GM19035 (cell line): Measurements from ENCODE around the gene RNF31.

ENCODE experiments used
- ATAC-seq: cut with Tn5 transposase; IDR thresholded peaks from one replicate; pipeline ENCODE4 v1.9.1; 2021; ENCODE audit not compliant: unreplicated experiment

RNF31 gene

DNA sequence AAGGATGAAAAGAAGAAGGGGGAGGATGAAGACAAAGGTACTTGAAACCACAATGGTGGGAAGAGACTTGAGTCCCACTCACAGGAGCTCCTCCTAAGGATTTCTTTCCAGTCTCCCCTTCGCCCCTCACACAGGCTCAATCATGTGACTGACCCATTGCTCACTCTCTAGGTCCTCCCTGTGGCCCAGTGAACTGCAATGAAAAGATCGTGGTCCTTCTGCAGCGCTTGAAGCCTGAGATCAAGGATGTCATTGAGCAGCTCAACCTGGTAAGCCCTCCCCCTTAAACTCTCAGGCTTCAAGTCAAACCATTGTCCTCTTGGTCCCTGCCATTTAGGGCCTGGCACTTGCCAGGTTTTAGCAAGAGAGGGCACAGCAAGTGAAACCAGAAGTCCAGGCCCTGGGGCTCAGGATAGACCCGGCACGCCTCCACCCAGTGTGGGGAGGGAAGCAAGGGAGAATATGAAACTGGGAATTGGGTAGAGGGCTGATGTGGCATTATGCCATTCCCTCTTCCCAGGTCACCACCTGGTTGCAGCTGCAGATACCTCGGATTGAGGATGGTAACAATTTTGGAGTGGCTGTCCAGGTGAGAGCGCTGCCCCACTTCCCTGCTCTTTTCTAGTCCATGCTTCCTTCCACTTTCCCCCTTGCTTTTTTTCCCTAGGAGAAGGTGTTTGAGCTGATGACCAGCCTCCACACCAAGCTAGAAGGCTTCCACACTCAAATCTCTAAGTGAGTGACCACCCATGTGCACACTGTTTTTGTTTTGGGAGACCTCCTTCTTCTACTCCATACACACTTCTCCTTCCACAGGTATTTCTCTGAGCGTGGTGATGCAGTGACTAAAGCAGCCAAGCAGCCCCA is 9.5 kb upstream of the RNF31 start:
- no peak for ATAC-seq

DNA sequence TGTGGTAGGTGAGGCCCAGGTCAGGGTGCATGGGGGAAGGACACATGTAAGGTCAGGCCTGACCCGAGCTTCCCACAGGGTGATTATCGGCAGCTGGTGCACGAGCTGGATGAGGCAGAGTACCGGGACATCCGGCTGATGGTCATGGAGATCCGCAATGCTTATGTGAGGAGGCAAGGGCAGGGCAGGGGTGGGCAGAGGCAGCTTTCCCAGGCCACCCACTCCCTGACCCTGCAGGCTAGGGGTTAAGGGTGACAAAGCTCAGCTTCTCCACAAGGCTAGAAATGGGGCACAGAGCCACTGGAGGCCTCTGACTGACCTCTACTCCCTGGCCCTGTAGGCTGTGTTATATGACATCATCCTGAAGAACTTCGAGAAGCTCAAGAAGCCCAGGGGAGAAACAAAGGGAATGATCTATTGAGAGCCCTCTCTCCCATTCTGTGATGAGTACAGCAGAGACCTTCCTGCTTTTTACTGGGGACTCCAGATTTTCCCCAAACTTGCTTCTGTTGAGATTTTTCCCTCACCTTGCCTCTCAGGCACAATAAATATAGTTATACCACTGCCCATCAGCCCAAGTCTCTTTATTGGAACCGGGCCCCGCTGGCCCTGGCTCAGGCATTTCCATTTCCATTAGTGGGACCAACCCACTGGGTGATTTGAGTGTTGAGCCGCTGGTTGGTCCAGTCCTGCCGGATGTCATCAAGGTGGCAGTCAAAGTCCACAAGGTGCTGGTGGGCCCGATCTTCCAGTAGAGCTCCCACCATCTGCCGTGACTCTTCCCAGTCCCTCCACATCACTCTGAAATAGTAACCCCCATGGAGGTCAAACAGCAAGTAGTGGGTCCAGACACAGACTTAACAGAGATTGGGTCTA is 8.7 kb upstream of the RNF31 start:
- ATAC-seq, result no peak

DNA sequence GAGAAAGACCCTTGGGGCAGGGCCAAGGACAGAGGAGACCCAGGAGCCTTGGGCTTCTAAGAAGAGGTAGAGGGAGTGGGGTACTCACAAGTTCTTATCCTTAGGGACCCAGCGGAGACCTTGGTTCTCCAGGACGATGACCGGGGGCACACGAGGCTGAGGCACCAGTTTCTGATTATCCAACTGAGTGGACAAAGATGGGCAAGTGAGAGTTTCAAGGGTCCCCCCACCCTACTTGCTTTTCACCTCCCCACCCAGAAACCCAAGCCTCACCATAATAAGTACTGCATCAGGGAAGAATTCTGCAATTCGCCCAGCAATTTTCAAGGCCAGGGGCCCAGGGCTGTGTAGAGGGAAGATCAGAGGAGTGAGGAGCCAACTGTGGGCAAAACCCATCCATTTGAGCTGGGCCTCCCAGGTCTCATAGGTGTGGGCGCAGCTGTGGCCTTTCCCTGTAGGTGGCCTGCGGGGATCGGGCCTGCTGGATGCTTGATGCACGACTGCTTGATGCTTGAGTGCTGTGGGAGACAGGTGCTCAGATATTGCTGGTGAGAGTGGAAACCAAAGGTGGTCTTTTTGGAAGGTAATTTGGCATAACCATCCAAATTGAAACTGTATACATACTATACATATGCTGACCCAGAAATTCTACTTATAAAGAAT is 7.9 kb upstream of the RNF31 start:
- no peak for ATAC-seq

DNA sequence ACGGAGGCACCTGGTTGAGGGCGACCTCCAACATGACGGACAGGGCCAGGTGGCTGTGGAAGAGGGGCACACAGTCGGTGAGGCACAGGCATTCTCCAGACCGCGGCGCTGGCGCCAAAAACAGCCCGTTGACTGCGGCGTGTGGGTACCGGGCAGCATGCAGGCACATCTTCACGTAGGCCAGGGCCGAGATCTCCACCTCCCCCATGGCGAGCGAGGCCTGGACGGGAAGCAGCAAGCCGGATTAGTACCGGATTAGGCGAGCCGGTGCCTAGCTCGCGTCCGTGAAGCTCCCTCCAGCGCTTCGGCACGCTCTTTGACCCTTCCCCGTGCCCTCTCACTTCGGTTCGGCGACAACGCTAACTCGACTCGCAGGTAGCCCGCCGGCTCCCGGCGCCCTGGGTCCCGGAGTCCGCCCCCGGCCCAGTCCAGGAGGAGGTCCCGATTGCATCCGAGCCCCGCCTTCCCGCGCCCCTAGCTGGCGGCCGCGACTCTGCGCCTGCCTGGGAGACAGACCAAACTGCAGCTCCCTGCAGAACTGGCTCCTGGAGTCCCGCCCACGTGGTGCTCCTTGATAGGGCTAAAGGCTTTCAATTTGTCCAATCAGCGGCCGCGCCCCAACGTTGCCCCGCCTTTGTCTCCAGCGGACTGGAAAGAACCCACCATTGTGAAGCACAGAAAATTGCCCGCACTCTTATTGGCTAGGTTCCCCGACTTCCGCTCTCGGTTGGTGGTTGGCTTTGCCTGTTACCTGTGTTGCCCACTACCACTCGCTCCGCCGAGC is 6.0 kb upstream of the RNF31 start, which contains the start of gene EMC9:
Gene EMC9, minus strand, starts transcription at position 495 of the 784 bp plus-strand sequence. Its CDS starts 287 bp downstream, at position 208.
- peak; percentile 83 for ATAC-seq

DNA sequence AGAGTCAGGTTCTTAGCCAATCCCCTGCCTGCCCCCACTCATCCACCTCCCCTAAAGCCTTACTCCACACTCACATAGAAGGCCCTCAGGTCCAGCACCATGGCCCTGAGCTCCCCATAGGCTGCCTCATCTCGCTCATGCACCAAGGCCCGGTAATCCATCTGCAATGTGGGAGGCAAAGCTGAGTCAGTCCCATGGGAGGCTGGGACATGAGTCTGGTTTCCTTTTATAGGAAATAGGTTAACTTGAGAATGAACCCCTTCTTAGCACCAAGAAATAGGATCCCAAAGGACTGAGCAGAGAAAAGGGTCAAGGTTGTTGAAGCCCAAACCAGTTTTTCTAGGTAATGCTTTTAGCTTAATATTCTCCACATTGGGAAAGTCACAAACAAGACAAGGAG is 3.8 kb upstream of the RNF31 start:
- no peak for ATAC-seq

DNA sequence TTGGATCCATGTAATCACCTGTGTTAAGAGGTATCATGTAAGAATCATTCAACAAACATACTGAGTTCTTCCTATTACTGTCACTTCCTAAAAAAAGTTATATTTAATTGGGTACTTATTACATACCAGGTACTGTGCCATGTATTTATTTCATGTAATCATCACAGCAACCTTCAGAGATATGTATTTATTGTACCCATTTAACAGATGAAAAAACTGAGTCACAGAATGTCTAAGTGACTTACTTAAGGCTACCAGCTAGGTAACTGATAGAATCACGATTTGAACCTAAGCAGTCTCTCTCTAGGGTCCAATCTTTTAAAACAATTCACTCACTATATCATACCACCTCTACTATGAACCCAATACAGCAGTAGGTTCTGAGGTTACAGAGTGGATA is 2.8 kb upstream of the RNF31 start:
- ATAC-seq, result no peak

DNA sequence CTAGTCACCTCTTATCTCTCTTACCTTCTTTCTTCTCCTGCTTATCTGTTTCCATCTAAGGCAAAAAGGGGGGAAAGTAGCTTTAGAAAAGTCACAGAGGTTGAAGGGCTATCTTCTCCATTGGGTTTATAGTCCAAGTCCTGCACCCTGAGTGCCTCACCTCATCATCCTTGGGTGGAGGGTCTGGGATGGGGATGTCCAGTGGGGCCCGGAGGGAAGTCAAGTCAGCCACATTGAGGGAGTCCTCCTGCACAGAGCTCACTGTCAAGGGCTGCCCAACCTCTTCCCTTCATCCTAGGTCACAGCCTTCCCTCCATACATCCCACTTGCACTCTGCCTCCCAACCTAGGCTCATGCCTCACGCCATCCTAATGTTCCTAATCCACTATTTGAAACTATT is 2.1 kb upstream of the RNF31 start:
- no peak for ATAC-seq

DNA sequence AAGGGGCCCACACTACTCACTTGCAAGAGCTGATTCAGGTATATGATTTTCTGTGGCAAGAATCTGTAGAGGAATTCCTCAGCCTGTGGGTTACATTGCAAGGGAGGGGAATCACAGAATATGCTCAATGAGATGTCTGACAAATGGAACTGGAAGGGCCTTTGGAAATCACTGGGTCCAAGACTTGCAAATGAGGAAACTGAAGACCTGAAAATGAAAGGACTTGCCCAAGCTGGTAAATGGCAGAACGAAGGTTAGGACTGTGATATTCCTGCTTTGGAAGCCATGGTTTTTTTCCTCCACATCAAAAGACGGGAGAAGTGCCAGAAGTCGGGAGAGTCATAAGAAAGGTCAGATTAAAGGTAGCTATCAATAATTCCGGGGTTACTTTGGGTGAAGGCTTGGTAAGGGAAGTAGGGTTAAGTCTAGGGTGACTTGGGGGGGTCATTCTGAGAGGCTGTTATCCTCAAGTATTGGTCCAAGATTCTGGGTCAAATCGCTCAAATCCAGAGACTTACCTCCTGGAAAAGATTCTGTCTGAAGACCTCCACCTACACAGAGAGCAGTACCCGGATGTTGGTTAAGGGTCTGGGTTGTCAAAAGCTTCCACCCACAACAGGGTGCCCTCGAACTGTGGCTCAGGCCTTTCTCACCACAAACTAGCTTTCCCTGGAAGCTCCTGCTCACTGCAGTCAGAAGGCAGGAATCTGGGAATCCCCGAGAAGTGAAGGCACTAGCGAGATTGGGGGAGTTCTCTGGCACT is 1.4 kb upstream of the RNF31 start:
- no peak for ATAC-seq

DNA sequence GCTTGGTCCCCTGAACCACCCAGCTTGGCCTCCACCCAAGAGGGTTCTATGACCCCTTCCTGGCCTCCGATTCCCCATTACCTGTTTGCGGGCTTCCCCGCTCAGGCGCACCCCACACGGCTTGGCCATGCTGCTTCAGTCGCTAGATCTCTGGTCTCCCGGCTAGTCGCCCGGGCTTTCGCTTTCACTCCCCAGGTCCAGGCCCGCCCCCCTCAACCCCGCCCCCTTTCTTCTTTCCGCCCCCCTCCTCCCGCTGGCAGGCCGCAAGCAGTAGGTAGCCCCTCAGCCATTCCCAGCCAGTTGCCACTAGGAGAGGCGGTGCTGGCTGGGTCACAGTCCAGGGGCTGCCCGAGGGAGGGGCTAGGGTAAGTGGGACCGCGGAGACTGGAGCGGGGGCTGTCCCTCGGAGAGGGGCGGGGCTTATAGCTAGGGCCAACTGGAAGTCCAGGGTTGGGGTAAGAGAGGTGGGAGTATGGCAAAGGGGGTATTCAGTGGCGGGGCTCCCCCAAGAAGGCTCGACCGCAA is 783 bp upstream of the RNF31 start, which contains the start of gene PSME2:
Gene PSME2, minus strand, starts transcription at position 158 of the 525 bp plus-strand sequence. Its CDS starts 29 bp downstream, at position 129.
- ATAC-seq, result peak; percentile 61

DNA sequence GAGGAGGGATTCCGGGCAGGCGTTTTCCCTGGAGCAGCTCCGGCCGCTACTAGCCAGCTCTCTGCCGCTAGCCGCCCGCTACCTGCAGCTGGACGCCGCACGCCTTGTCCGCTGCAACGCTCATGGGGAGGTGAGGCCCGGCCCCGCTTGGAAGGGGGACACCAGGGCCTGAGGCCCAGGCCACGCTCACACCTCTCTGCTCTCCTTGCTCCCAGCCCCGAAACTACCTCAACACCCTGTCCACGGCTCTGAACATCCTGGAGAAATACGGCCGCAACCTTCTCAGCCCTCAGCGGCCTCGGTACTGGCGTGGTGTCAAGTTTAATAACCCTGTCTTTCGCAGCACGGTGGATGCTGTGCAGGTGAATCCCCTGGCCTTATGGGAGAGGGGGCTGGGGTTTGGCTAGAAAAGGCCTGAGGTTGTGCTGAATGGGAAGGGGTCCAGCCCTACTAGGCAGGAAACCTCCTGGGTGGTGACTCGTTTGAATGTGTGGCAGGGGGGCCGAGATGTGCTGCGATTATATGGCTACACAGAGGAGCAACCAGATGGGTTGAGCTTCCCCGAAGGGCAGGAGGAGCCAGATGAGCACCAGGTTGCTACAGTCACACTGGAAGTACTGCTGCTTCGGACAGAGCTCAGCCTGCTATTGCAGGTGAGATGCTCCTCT is 597 bp downstream of the RNF31 start:
- no peak for ATAC-seq

DNA sequence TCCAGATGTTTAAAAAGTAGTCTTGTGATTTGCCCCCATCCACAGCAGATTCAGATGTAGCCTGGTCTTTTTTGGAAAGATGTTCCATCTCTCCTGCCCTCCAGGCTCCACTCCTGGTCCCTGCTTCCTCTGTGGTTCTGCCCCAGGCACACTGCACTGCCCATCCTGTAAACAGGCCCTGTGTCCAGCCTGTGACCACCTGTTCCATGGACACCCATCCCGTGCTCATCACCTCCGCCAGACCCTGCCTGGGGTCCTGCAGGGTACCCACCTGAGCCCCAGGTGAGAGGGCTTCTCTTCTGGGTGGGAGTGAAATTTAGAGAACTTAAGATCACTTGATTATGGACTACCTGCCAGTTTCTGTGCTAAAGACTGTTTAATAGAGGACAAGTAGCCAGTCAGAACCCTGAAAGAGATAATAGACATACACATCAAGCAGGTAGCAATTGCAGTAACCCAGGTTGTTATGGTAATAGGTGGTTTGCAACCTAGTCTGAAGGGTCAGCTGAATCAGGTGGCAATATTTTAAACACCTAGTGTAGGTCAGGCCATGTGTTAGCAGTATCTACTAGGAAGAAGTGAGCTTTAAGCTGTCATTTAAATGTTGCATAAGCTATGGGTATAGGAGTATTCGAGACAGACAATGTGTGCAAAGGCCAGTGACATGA is 2.1 kb downstream of the RNF31 start:
- no peak for ATAC-seq

DNA sequence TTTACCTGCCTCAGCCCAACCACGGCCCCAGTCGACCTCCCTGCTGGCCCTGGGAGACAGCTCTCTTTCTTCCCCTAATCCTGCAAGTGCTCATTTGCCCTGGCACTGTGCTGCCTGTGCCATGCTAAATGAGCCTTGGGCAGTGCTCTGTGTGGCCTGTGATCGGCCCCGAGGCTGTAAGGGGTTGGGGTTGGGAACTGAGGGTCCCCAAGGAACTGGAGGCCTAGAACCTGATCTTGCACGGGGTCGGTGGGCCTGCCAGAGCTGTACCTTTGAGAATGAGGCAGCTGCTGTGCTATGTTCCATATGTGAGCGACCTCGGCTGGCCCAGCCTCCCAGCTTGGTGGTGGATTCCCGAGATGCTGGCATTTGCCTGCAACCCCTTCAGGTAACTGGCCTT is 2.8 kb downstream of the RNF31 start:
- no peak for ATAC-seq

DNA sequence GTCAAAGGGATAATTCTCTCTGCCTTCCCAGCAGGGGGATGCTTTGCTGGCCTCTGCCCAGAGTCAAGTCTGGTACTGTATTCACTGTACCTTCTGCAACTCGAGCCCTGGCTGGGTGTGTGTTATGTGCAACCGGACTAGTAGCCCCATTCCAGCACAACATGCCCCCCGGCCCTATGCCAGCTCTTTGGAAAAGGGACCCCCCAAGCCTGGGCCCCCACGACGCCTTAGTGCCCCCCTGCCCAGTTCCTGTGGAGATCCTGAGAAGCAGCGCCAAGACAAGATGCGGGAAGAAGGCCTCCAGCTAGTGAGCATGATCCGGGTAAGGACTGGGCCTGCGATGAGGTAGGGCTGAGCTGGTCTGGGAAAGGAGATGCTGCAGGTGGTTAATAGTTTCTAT is 3.3 kb downstream of the RNF31 start:
- no peak for ATAC-seq

DNA sequence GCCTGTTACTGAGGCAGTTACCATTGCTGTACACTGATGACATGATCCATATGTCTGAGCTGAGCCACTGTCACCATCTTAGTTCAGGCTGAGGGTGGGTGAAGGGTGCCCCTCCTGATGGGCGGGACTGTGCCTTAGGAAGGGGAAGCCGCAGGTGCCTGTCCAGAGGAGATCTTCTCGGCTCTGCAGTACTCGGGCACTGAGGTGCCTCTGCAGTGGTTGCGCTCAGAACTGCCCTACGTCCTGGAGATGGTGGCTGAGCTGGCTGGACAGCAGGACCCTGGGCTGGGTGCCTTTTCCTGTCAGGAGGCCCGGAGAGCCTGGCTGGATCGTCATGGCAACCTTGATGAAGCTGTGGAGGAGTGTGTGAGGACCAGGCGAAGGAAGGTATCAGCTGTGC is 3.7 kb downstream of the RNF31 start:
- ATAC-seq, result no peak

DNA sequence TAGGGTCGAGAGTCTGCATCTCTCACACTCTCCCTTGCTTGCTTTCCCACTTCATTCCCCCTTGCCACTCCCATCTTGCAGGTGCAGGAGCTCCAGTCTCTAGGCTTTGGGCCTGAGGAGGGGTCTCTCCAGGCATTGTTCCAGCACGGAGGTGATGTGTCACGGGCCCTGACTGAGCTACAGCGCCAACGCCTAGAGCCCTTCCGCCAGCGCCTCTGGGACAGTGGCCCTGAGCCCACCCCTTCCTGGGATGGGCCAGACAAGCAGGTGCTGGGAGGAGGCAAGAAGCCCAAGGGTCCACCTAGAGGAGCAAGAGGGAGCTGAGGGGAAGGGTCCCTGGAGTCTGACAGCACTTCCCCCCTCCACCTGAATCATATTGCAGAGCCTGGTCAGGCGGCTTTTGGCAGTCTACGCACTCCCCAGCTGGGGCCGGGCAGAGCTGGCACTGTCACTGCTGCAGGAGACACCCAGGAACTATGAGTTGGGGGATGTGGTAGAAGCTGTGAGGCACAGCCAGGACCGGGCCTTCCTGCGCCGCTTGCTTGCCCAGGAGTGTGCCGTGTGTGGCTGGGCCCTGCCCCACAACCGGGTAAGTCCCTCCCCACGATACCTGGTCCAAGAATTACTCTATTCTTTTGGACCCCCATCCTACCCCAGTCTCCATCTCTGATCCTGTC is 4.2 kb downstream of the RNF31 start:
- no peak for ATAC-seq

DNA sequence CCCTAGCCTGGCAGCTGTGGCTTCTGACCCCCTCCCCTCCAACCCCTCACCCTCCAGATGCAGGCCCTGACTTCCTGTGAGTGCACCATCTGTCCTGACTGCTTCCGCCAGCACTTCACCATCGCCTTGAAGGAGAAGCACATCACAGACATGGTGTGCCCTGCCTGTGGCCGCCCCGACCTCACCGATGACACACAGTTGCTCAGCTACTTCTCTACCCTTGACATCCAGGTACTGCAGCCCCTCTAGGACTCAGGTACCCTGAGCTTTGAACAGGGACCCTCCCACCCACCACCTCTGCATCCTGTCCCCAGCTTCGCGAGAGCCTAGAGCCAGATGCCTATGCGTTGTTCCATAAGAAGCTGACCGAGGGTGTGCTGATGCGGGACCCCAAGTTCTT is 7.8 kb downstream of the RNF31 start:
- ATAC-seq, result no peak

DNA sequence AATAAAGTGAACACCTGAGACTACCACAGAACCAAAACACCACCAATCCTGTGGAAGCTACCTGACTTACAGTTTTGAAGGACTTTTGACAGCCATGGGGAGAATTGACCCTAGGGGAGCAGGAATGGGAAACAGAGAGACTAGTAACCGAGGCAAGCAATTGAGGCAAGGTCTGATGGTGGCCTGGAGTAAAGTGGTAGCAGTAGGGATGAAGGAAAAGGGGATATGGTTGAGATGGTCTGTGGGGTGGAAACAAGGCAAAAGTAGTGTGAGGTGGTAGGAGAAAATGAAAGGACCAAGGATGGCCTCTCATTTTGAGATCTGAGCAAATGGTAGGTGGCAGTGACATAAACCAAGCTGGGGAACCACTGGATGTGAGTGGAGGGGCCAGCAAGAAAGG is 9.5 kb downstream of the RNF31 start:
- ATAC-seq, result no peak

DNA sequence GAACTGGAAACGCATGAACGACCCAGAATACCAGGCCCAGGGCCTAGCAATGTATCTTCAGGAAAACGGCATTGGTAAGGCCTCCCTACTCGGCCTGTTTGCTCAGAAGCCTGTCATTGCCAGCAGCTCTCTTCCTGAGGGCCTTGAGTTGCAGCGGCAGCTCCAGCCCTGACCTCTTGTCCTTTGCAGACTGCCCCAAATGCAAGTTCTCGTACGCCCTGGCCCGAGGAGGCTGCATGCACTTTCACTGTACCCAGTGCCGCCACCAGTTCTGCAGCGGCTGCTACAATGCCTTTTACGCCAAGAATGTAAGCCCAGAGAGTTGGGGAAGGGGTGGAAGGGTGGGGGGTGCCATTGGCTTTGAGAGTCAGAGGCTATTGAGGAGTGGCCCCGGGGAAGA is 10.0 kb downstream of the RNF31 start:
- ATAC-seq, result no peak
